Measurements from ENCODE around the gene RPS16. TPM values are rescaled to one million over a fixed set of nuclear protein-coding genes. Genes with fewer than 3 reads are reported as not detected.

Gene RPS16
- total and polyA plus RNA-seq, 2 of the 13 experiments (the other 11 are each of a cell fraction or from before 2014, with no cell fraction given): 488 to 2,583 TPM

DNA sequence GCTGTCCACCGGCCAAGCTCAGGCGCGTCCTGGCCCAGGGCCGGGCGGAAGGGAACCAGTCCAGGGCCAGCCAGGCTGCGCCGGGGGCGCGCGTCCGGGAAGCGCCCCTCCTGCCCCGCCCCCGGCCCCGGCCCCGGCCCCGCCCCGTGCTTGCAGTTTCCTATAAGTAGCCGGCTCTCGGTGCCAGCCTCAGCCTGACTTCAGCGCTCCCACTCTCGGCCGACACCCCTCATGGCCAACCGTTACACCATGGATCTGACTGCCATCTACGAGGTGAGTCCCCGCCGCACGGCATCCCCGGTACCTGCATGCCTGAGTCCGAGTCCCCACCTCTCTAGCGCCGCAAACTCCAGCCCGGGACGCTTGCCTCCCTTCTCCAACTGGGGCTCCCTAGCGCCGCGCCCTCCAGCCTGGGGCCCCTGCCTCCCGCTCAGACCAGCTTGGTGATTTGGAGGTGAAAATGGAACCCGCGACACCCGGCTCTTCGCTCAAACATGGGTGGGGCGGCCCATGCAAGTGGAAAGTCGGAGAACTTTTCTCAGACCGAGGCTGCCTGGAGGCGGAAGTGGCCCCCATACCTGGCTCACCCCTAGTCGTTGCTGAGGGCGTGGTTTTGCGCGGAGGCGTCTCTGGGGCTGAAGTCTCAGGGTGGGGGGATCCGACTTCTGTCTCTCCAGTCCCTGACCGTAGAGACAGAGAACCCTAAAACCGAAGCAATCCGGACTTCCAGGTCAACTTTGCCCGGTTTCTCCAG is 28.9 kb downstream of the RPS16 start, which contains the start of gene ZFP36 (continued):
- TF ChIP-seq FUBP1 (CRISPR knock-in tag; IDR thresholded peaks at IDR 0.05; ENCODE audit: borderline replicate concordance) (no peak), ESRRA (CRISPR knock-in tag; IDR thresholded peaks at IDR 0.05; ENCODE audit: low read depth) (0 out of 2 replicates have a peak, but pooled peaks have one; percentile 13), SOX6 (IDR thresholded peaks at IDR 0.05) (no peak), SOX6 (CRISPR knock-in tag; IDR thresholded peaks at IDR 0.05) (no peak), ZNF17 (CRISPR knock-in tag; IDR thresholded peaks at IDR 0.05) (0 out of 2 replicates have a peak, but pooled peaks have one; percentile 51), ARNT2 (CRISPR knock-in tag; IDR thresholded peaks at IDR 0.05; ENCODE audit: low read depth) (0 out of 2 replicates have a peak, but pooled peaks have one; percentile 68), ZNF431 (CRISPR knock-in tag; IDR thresholded peaks at IDR 0.05; ENCODE audit: borderline replicate concordance, low read depth) (peak; percentile 60; the same call in 1 of the 2 replicates), RBM39 (IDR thresholded peaks at IDR 0.05; ENCODE audit: low read depth, low read length, poor library complexity, severe bottlenecking) (peak; percentile 68), ATM (IDR thresholded peaks at IDR 0.05; ENCODE audit: borderline replicate concordance) (no peak), ZNF878 (CRISPR knock-in tag; IDR thresholded peaks at IDR 0.05) (peak; percentile 83), KDM5A (IDR thresholded peaks at IDR 0.05; ENCODE audit: borderline replicate concordance, low read length) (peak; percentile 67; the same call in 1 of the 2 replicates), XRCC5 (optimal IDR thresholded peaks at IDR 0.05; ENCODE audit: low read length) (peak; percentile 41), ATF7-NPFF (CRISPR knock-in tag; IDR thresholded peaks at IDR 0.05; ENCODE audit: low read depth) (peak; percentile 65; the same call in 1 of the 2 replicates), TEF (CRISPR knock-in tag; IDR thresholded peaks at IDR 0.05) (peak; percentile 46; the same call in 1 of the 2 replicates), ZFY (CRISPR knock-in tag; IDR thresholded peaks at IDR 0.05) (peak; percentile 21; the same call in 1 of the 2 replicates), TMF1 (CRISPR knock-in tag; IDR thresholded peaks at IDR 0.05; ENCODE audit: low read depth) (no peak), ZNF331 (CRISPR knock-in tag; IDR thresholded peaks at IDR 0.05) (peak; percentile 17; the same call in 1 of the 2 replicates), ZNF3 (CRISPR knock-in tag; IDR thresholded peaks at IDR 0.05) (no peak), TP53 (CRISPR knock-in tag; conservative IDR thresholded peaks at IDR 0.05) (0 out of 2 replicates have a peak, but pooled peaks have one; percentile 18)
- TF ChIP-seq, protein P1, sequence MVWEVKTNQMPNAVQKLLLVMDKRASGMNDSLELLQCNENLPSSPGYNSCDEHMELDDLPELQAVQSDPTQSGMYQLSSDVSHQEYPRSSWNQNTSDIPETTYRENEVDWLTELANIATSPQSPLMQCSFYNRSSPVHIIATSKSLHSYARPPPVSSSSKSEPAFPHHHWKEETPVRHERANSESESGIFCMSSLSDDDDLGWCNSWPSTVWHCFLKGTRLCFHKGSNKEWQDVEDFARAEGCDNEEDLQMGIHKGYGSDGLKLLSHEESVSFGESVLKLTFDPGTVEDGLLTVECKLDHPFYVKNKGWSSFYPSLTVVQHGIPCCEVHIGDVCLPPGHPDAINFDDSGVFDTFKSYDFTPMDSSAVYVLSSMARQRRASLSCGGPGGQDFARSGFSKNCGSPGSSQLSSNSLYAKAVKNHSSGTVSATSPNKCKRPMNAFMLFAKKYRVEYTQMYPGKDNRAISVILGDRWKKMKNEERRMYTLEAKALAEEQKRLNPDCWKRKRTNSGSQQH (CRISPR knock-in tag; IDR thresholded peaks at IDR 0.05; ENCODE audit: low read depth): 0 out of 2 replicates have a peak, but pooled peaks have one; percentile 69
- TF ChIP-seq, protein P2, sequence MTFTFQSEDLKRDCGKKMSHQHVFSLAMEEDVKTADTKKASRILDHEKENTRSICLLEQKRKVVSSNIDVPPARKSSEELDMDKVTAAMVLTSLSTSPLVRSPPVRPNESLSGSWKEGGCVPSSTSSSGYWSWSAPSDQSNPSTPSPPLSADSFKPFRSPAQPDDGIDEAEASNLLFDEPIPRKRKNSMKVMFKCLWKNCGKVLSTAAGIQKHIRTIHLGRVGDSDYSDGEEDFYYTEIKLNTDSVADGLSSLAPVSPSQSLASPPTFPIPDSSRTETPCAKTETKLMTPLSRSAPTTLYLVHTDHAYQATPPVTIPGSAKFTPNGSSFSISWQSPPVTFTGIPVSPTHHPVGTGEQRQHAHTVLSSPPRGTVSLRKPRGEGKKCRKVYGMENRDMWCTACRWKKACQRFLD (CRISPR knock-in tag; IDR thresholded peaks at IDR 0.05; ENCODE audit: borderline replicate concordance): no peak
- TF ChIP-seq, protein P3, sequence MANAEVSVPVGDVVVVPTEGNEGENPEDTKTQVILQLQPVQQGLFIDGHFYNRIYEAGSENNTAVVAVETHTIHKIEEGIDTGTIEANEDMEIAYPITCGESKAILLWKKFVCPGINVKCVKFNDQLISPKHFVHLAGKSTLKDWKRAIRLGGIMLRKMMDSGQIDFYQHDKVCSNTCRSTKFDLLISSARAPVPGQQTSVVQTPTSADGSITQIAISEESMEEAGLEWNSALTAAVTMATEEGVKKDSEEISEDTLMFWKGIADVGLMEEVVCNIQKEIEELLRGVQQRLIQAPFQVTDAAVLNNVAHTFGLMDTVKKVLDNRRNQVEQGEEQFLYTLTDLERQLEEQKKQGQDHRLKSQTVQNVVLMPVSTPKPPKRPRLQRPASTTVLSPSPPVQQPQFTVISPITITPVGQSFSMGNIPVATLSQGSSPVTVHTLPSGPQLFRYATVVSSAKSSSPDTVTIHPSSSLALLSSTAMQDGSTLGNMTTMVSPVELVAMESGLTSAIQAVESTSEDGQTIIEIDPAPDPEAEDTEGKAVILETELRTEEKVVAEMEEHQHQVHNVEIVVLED (CRISPR knock-in tag; IDR thresholded peaks at IDR 0.05; ENCODE audit: borderline replicate concordance): 0 out of 2 replicates have a peak, but pooled peaks have one; percentile 41

All from HepG2 (cell line).